AG04449 (cell line): Measurements from ENCODE around the gene MARK1.

Experiments
- CTCF ChIA-PET: fragments of 350-600 bp; formaldehyde crosslinking; extraction: SDS; loops from one replicate; lab custom pipeline; 2021; ENCODE audit warnings: antibody characterized with exemption; lab: Yijun Ruan, JAX
- POLR2A ChIA-PET: fragments of 400-600, 350-600 bp; formaldehyde crosslinking; extraction: SDS; loops from one replicate; lab custom pipeline; 2020; ENCODE audit warnings: antibody characterized with exemption, inconsistent platforms; lab: Yijun Ruan, JAX
- DNase-seq: peaks from one replicate; pipeline ENCODE4 v3.0.0-alpha.2; 2010; ENCODE audit warnings: low read depth, low spot score
- H3K4me3 ChIP-seq: 2 replicates; pipeline ENCODE4 v1.5.1; 2011; ENCODE audit warnings: low read depth, mild to moderate bottlenecking, control low read depth, low read length
- CTCF ChIP-seq: IDR thresholded peaks from one replicate; pipeline ENCODE4 v1.5.1; 2011; ENCODE audit warnings: mild to moderate bottlenecking, moderate library complexity, low read length, control low read depth, inconsistent platforms; ENCODE audit not compliant: insufficient read depth; ENCODE audit errors: missing control alignments

The MARK1 gene

GRCh38 chr1:220696226-220696862 lies 168.4 kb downstream of the MARK1 start:
- CTCF ChIA-PET: no interaction called here
- no peak for DNase-seq
- POLR2A ChIA-PET: interaction anchor here (0.8 kb wide), 1 partner anchor 10 kb away, joined by 3 read pairs; no protein-coding TSS in a partner anchor
- no peak for TF ChIP-seq CTCF
- H3K4me3 ChIP-seq: no peak overlapping the region

DNA sequence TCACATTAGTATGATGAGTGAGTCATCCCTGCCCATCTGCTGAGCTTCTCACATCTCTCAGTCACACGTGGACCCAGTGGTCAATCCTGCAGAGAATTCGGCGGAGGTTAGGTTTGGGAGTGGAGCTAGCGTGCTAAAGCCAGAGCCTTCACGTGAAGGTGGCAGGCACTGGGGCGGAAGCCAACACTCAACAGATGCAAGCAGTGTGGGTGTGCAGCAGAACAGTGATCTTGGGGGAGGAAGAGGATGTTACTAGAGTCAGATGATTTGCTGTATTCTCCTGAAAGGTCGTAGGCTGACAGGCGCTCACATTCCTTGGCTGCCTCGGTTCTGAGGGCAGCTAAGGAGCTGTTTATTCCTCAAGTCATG lies 168.9 kb downstream of the MARK1 start:
- no peak for DNase-seq
- ChIA-PET CTCF (no interaction called here), POLR2A (no interaction called here)
- H3K4me3 ChIP-seq: no peak overlapping the region
- TF ChIP-seq CTCF: no peak

DNA sequence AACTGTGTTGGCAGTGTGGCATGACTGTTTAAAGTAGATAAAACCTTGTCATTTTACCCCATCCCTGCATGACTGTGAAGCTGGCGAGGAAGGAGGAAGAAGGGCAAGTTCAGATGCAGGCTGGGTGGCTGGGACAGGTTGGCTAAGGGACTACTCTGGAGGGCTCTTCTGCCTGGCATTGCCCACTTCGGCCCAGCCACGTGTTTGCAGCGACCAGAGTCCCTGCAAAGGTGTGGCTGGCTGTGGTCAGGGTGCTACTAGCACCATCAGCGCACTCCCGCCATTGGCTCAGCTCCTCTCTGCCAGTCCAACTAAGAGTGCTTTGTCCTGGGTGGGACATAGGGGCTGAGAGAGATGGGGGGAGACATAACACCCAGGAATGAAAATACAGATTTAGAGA lies 169.4 kb downstream of the MARK1 start:
- ChIA-PET CTCF (no interaction called here), POLR2A (no interaction called here)
- no peak for TF ChIP-seq CTCF
- H3K4me3 ChIP-seq: no peak overlapping the region
- DNase-seq: no peak

GRCh38 chr1:220698607-220699016 lies 170.7 kb downstream of the MARK1 start:
- TF ChIP-seq CTCF: no peak
- no peak overlapping the region for H3K4me3 ChIP-seq
- DNase-seq: no peak
- ChIA-PET CTCF (interaction anchor here (0.6 to 0.9 kb wide), 2 partner anchors 17 to 77 kb away, joined by 3 read pairs; no protein-coding TSS in a partner anchor), POLR2A (no interaction called here)

- DNase-seq: no peak
- no peak for TF ChIP-seq CTCF
- CTCF ChIA-PET: interaction anchor here (0.6 to 0.9 kb wide), 2 partner anchors 18 to 76 kb away, joined by 3 read pairs; no protein-coding TSS in a partner anchor
- no peak overlapping the region for H3K4me3 ChIP-seq
- POLR2A ChIA-PET: no interaction called here
These were observed 171.1 kb downstream of the MARK1 start for GRCh38 chr1:220699044-220699443.

- POLR2A ChIA-PET: no interaction called here
- no peak overlapping the region for H3K4me3 ChIP-seq
- no peak for DNase-seq
- CTCF ChIA-PET: no interaction called here
- no peak for TF ChIP-seq CTCF
These were observed 172.7 kb downstream of the MARK1 start for GRCh38 chr1:220700556-220701179.
